Nasal cavity respiratory epithelium epithelial cell of viscerocranial mucosa (primary cell): ENCODE results near the gene CLMN. TPM values are rescaled to one million over a fixed set of nuclear protein-coding genes. Genes with fewer than 3 reads are reported as not detected.

ENCODE experiments used
- total RNA-seq: library from RNA; depleted of rRNA; stranded (reverse); fragments of >200 nt; gene quantifications from 2 replicates; pipeline ENCODE4 v1.2.3, GENCODE V29; 2014

CLMN gene, protein sequence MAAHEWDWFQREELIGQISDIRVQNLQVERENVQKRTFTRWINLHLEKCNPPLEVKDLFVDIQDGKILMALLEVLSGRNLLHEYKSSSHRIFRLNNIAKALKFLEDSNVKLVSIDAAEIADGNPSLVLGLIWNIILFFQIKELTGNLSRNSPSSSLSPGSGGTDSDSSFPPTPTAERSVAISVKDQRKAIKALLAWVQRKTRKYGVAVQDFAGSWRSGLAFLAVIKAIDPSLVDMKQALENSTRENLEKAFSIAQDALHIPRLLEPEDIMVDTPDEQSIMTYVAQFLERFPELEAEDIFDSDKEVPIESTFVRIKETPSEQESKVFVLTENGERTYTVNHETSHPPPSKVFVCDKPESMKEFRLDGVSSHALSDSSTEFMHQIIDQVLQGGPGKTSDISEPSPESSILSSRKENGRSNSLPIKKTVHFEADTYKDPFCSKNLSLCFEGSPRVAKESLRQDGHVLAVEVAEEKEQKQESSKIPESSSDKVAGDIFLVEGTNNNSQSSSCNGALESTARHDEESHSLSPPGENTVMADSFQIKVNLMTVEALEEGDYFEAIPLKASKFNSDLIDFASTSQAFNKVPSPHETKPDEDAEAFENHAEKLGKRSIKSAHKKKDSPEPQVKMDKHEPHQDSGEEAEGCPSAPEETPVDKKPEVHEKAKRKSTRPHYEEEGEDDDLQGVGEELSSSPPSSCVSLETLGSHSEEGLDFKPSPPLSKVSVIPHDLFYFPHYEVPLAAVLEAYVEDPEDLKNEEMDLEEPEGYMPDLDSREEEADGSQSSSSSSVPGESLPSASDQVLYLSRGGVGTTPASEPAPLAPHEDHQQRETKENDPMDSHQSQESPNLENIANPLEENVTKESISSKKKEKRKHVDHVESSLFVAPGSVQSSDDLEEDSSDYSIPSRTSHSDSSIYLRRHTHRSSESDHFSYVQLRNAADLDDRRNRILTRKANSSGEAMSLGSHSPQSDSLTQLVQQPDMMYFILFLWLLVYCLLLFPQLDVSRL
- 5.8 and 8.2 TPM in 2 replicates for total RNA-seq

DNA sequence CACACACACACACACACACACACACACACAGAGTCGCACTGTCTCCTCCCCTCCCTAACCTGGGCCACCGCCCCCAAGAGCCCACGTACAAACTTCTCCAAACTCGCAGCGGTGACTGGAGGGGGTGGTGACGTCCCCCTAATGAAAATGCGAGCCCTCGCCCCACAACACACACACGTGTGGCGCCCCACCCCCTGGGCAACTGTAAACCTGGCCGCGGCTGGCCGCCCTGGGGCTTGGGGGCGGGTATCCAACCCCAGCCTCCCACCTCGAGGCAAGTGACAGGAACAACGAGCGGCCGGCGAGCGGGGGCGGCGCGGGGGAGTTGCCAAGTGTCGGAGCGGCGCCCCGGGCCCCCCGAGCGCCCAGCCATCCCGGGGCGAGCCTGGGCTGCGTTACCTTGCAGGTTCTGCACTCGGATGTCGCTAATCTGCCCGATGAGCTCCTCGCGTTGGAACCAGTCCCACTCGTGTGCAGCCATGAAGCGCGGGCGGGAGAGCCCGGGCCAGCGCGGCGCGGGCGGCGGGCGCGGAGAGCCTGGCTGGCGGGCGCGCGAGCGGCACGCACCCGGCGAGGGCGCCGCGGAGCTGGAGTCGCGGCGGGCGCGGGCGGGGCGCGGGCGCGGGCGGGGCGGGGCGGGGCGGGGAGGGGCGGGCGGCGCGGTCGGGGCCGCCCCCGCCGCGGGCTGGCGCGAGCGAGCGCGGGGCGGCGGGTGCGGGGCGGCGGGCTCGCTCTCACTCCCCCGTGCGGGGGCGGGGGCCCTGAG lies at the start of gene CLMN:
Gene CLMN, minus strand, starts transcription at position 597 of the 766 bp plus-strand sequence. Its CDS starts 116 bp downstream, at position 481.

DNA sequence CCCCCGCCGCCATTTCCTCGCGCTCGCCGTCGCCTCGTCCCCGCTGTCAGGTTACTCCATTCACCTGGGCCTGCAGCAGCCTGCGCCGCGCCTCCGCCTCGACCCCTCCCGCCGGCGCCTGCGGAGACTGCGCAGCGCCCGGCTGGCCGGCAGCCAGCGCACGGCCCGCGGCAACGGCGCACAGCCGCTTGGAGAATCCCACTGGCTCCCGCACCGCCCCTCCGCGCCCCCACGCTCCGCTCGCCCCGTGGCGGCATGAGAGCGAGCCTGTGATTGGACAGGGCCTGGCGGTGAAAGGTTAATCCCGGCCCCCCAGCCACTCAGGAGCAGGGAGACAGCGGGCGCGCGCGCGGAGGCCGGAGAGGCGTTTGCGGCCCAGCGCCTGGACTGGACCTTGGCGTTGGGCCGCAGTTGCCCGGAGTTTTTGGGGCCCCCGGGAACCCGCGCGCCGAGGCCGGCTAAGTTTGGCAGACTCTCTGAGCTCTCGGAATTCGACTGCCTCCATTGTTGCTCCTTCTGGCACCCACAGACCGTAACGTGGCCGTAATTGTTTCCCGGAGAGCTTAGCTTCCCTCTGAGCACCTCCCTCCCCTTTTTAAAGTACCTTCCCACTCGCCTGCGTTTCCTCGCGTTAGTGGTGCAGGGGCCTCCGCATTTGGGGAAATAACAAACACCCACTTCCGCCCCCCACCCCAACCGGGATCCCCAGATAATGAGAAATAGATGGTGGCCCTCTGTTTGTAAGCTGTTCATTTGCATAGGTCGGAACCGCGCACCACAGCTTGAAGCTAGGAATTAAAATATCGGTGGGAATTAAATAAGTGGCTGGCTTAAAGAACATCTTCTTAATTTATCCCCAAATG lies 162.2 kb downstream of the CLMN start, which contains the start of gene DICER1:
Gene DICER1, minus strand, starts transcription at position 203 of the 863 bp plus-strand sequence. CDS start 24,071 bp downstream, outside the sequence.

Other genes starting within 250 kb of the CLMN start
- 43.1 and 56.6 TPM in 2 replicates for gene DICER1, start 162.4 kb downstream of the CLMN start, total RNA-seq
- gene SYNE3, start 196.7 kb upstream of the CLMN start, total RNA-seq: 4.8 and 5.5 TPM in 2 replicates
- 33.7 and 57.8 TPM in 2 replicates for gene GLRX5, start 215.1 kb upstream of the CLMN start, total RNA-seq